Measurements from ENCODE around the gene HMGN1. TPM values are rescaled to one million over a fixed set of nuclear protein-coding genes. Genes with fewer than 3 reads are reported as not detected.
"Not testable (repeated sequence)": the region's sequence is repeated elsewhere in the genome, so short reads cannot be mapped to it uniquely, and the experiment has no call there.

The HMGN1 gene
- total RNA-seq, 3 donors from 2014 or later (not counting 1 experiment from before 2014, with no cell fraction given), result 187 to 228 (median 219) TPM

GRCh38 chr21:39385299-39386145, 36.6 kb upstream of the HMGN1 start:
- Mint-ChIP-seq H3K27ac (peak overlapping the region; percentile 34 to 65), H3K4me3 (peak overlapping the region; percentile 67), H3K9me3 (no peaks in the 10 kb centered on the region), H3K4me1 (peaks cover 28 to 31% of the 10 kb centered on the region in 2 donors), H3K36me3 (no peaks in the 10 kb centered on the region), H3K27me3 (ENCODE audit: low read depth in 2 of 2) (no peaks in the 10 kb centered on the region)
- intact Hi-C loops (cut with micrococcal nuclease), result loop anchor here (5.0 kb wide), 1 partner anchor 653 kb away; no protein-coding TSS in a partner anchor
- no peaks in the 10 kb centered on the region for H3K9me3 ChIP-seq (ENCODE audit: control insufficient read depth, insufficient read depth, low read length)
- no peak overlapping the region for H3K4me3 ChIP-seq (ENCODE audit: low read length)
- no peaks in the 10 kb centered on the region for H3K36me3 ChIP-seq (ENCODE audit: control insufficient read depth, insufficient read depth, low read length)
- no peak for TF ChIP-seq CTCF (IDR thresholded peaks at IDR 0.05)
- H3K4me1 ChIP-seq (ENCODE audit: control insufficient read depth, insufficient read depth, low read length), result peaks cover 39% of the 10 kb centered on the region
- WGBS (ENCODE audit: insufficient coverage), result 70% methylated on average over 50 of the region's 50 CpGs
- no peak overlapping the region for H3K27ac ChIP-seq (ENCODE audit: low read length)
- DNase-seq (peak; percentile 52 to 70), ATAC-seq (peak; percentile 59 to 78 (median 73))
- no peaks in the 10 kb centered on the region for H3K27me3 ChIP-seq (ENCODE audit: control insufficient read depth, insufficient read depth, low read length)

- TF ChIP-seq CTCF (IDR thresholded peaks at IDR 0.05), result no peak
- Mint-ChIP-seq H3K36me3 (no peaks in the 10 kb centered on the region), H3K27ac (peak overlapping the region; percentile 34 to 65), H3K4me3 (peak overlapping the region; percentile 67), H3K9me3 (no peaks in the 10 kb centered on the region), H3K27me3 (ENCODE audit: low read depth in 2 of 2) (no peaks in the 10 kb centered on the region), H3K4me1 (peaks cover 28 to 31% of the 10 kb centered on the region in 2 donors)
- ATAC-seq (no peak), DNase-seq (no peak)
- Histone ChIP-seq H3K27me3 (ENCODE audit: control insufficient read depth, insufficient read depth, low read length) (no peaks in the 10 kb centered on the region), H3K27ac (ENCODE audit: low read length) (no peak overlapping the region), H3K4me3 (ENCODE audit: low read length) (no peak overlapping the region), H3K9me3 (ENCODE audit: control insufficient read depth, insufficient read depth, low read length) (no peaks in the 10 kb centered on the region), H3K36me3 (ENCODE audit: control insufficient read depth, insufficient read depth, low read length) (no peaks in the 10 kb centered on the region), H3K4me1 (ENCODE audit: control insufficient read depth, insufficient read depth, low read length) (peaks cover 39% of the 10 kb centered on the region)
- intact Hi-C loops (cut with micrococcal nuclease), result loop anchor here (5.0 kb wide), 1 partner anchor 652 kb away; no protein-coding TSS in a partner anchor
- WGBS (ENCODE audit: insufficient coverage), result 87% methylated on average over 13 of the region's 13 CpGs
These were observed 35.9 kb upstream of the HMGN1 start for GRCh38 chr21:39384674-39385298.

GRCh38 chr21:39382096-39382495, 33.2 kb upstream of the HMGN1 start:
- DNase-seq; intact Hi-C loops (cut with micrococcal nuclease); H3K4me3 ChIP-seq (ENCODE audit: low read length); H3K9me3 ChIP-seq (ENCODE audit: control insufficient read depth, insufficient read depth, low read length); H3K27ac ChIP-seq (ENCODE audit: low read length); H3K27me3 ChIP-seq (ENCODE audit: control insufficient read depth, insufficient read depth, low read length); H3K36me3 Mint-ChIP-seq; ATAC-seq; H3K27me3 Mint-ChIP-seq (ENCODE audit: low read depth in 2 of 2); H3K36me3 ChIP-seq (ENCODE audit: control insufficient read depth, insufficient read depth, low read length); H3K9me3 Mint-ChIP-seq: not testable (repeated sequence)
- peaks cover 34% of the 10 kb centered on the region for H3K4me1 ChIP-seq (ENCODE audit: control insufficient read depth, insufficient read depth, low read length)
- WGBS (ENCODE audit: insufficient coverage), result 98% methylated on average over 7 of the region's 7 CpGs
- H3K27ac Mint-ChIP-seq, result peak overlapping the region in 1 of 2 donors; percentile 5
- peak overlapping the region; percentile 62 for H3K4me3 Mint-ChIP-seq
- H3K4me1 Mint-ChIP-seq, result peaks cover 12 to 13% of the 10 kb centered on the region in 2 donors

- Histone ChIP-seq H3K4me1 (ENCODE audit: control insufficient read depth, insufficient read depth, low read length) (peaks cover 26% of the 10 kb centered on the region), H3K27ac (ENCODE audit: low read length) (peak overlapping the region; percentile 74), H3K36me3 (ENCODE audit: control insufficient read depth, insufficient read depth, low read length) (no peaks in the 10 kb centered on the region), H3K4me3 (ENCODE audit: low read length) (peak overlapping the region; percentile 92), H3K9me3 (ENCODE audit: control insufficient read depth, insufficient read depth, low read length) (no peaks in the 10 kb centered on the region), H3K27me3 (ENCODE audit: control insufficient read depth, insufficient read depth, low read length) (no peaks in the 10 kb centered on the region)
- peaks cover 12 to 13% of the 10 kb centered on the region in 2 donors for H3K4me1 Mint-ChIP-seq
- WGBS (ENCODE audit: insufficient coverage), result 52% methylated on average over 8 of the region's 12 CpGs
- peak overlapping the region; percentile 84 to 91 for H3K27ac Mint-ChIP-seq
- H3K27me3 Mint-ChIP-seq (ENCODE audit: low read depth in 2 of 2), result peaks cover 0 to 7% of the 10 kb centered on the region in 2 donors
- intact Hi-C loops (cut with micrococcal nuclease), result no loop called here
- ATAC-seq, result no peak
- TF ChIP-seq CTCF (IDR thresholded peaks at IDR 0.05), result no peak
- no peaks in the 10 kb centered on the region for H3K36me3 Mint-ChIP-seq
- DNase-seq, result no peak
- peak overlapping the region; percentile 93 for H3K4me3 Mint-ChIP-seq
- no peaks in the 10 kb centered on the region for H3K9me3 Mint-ChIP-seq
These were observed 32.1 kb upstream of the HMGN1 start for GRCh38 chr21:39381009-39381408.

All from natural killer cell (primary cell).